ENCODE data around the gene KCNN3.

The KCNN3 gene

DNA sequence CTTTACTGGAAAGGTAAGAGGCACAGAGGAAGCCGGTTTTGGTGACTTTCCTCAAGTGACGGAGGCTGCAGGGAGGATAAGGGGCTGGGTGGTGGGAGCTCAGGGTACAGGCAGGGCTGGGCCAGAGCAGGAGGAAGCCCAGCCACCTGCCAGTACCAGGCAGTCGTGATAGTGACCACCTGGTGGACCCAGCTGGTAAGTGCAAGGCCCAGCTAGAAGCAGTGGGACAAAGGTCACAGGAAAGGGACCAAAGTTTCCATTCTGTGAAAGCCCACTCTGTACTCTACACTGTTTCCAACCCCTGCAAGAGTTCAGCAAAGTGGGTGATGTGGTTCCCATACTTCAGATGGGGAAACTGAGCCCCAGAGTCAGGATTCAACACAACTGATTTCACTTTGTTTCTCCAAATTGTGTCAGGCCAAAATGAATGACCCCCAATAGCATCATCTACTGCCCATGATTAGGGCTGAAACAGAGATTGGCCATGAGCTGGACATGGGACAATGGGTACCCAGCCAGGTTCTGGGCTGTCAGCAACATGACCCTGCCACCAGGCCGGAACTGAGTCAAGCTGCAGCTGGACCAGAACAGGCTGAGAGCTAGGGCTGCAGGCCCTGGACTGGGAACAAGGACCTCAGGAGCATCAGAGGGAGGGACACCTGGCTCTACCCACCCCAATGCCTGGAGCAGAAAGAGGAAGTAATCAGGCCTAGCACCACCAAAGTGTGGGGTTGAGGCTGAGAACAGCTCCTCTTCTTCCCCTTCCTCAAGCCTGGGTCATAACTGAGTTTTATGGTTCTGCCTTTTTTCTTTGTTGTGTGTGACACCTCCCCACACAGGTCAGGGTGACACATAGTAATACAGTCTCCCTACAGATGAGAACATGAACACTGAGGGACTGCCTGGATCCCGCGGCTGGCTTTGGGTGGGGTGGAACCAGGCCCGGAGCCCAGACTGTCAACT lies 50.2 kb downstream of the KCNN3 start:
- no peak for DNase-seq (ENCODE audit: extremely low read depth in 1 of 2, low read depth in 1 of 2)

DNA sequence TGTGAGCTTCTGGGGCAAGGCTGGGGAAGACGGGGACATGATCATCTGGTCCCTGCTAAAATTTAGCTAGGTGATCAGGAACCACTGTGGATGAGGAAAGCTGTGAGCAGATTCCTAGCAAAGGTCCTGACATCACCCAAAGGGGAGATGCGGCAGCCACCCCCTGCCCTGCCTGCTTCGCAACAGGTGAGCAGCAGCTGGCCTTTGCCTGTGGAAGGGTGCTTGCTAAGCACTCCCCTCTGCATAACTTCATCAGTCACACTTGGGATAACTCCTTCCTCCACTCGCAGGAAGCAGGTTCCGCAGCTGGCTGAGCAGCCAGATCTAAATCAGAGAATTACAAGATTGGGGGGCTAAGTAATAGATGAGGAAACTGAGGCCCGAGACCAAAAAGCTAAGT lies 51.2 kb downstream of the KCNN3 start:
- DNase-seq (ENCODE audit: extremely low read depth in 1 of 2, low read depth in 1 of 2) = no peak

DNA sequence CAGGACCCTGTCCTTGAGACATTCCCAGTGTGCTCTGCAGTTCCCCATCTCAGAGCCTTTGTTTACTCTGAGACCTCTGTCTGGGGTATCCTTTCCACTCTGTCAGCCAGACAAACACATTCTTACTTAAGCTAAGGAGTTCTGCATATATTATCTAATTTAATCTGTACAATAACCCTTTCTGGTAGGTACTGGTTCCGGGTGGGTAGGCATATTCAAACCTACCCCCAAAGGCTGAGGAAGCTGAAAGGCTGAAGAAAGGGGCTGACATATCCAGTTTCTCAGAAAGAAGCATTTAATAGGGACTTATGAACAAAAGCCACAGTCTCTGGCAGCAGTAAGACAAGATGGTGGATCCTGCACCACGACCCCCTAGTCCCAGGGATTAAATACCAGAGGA lies 53.1 kb downstream of the KCNN3 start:
- no peak for DNase-seq (ENCODE audit: extremely low read depth in 1 of 2, low read depth in 1 of 2)

DNA sequence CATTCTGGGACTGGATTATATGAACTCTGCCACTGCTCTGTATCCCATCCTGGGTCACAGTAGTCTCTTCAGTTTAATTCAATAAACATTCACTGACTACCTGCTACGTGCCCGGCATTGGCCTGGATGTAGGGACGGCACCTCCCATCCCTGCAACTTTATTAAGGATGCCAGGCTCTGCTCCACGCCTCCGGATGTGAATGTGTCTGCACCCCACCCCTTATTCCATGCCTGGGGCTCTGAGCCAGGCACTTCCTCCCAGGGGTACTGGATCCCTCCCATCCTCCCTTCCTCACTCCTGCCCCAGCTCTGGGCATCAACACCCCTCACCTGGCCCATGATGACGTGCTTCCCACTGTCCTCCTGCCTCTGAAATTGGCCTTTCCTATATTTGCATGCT lies 53.7 kb downstream of the KCNN3 start:
- no peak for DNase-seq (ENCODE audit: extremely low read depth in 1 of 2, low read depth in 1 of 2)

DNA sequence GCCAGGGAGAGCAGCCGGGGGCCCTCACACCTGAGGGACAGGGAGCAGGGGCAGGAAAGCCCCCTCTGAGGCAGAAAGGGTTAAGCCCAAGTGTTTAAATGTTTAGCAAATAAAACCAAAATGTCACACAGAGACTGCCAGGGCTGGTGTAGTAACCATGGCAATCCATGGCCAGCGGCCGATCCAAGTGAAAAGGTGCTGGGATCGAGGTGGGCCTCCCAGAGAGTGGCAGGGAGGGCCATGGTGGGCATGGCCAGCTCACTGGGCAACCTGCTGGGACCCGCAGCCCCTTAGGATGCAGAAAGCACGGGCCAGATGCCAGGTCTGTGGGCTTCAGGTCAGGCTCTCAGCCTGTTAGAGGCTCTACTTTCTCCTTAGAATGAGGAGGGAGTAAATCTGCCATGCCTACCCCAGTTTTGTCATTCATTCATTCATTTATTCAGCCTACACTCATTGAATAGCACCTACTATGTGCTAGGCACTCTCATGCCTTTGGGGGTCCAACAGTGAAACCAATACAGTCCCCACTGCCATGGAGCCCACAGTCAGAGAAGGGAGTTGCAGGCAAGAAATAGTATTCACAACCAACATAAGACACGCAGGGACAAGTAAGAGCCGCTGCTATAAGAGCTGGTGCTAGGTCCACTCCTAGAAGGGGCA lies 56.1 kb downstream of the KCNN3 start:
- DNase-seq (ENCODE audit: extremely low read depth in 1 of 2, low read depth in 1 of 2) = no peak

DNA sequence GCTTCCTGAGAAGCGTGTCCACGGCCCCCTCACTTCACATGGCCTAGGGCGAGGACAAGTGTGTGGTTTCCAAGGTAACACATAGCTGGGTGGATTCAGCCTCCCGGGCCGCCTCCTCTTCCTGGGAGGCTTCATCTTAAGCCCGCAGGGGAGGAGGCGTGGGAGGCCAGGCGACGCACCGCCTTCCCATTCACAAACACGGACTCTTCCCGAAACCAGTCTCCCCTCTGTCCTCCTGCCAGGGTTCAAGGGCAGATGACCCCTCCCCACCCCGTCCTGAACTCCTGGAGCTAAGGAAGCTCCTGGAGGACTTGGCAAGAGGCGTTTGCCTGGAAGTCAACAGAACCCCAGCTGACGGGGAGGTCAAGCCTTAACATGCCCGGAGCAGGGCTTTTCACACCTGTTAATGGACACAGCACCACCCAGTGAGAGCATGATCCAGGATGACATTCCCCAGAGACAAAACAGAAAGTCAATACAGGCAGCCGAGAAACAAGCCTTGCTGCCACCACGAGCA lies 56.7 kb downstream of the KCNN3 start:
- DNase-seq (ENCODE audit: extremely low read depth in 1 of 2, low read depth in 1 of 2) = no peak

DNA sequence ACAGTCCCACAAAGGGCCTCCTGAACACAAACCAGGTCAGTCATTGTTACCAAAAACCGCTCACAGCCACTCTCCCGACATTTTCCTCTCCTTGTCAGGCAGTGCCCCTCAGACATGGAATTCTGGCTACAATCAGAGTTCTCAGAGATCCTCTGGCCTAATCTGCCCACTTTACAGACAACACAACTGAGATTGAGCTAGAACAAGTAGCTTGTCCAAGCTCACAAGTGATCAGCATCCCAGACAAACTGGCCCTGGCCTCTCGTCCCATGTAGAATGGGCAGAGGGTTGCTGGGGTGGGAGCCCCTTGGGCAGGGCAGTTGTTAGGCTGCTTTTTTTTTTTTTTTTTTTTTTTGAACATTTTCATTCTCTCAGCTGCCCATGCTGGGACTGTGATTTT lies 57.2 kb downstream of the KCNN3 start:
- DNase-seq (ENCODE audit: extremely low read depth in 1 of 2, low read depth in 1 of 2) = no peak

DNA sequence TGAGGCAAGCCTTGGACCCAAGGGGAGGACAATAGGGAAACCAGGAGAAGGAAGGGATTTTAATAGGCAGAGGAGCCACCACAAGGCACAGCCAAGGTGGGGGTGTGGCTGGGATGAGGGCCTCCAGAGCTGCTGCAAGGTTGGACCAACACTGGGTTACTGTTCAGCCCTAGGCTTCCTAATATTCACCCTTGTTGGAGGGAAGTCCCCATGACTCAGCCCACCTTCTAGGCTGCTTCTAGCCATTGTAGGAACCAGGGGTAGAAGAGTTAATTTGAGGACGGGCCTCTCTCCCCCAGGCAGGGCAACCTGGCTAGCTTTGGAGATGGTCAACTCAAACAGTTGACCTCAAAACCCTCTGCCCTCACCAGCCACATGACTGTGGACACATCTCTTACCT lies 59.5 kb downstream of the KCNN3 start:
- no peak for DNase-seq (ENCODE audit: extremely low read depth in 1 of 2, low read depth in 1 of 2)

DNA sequence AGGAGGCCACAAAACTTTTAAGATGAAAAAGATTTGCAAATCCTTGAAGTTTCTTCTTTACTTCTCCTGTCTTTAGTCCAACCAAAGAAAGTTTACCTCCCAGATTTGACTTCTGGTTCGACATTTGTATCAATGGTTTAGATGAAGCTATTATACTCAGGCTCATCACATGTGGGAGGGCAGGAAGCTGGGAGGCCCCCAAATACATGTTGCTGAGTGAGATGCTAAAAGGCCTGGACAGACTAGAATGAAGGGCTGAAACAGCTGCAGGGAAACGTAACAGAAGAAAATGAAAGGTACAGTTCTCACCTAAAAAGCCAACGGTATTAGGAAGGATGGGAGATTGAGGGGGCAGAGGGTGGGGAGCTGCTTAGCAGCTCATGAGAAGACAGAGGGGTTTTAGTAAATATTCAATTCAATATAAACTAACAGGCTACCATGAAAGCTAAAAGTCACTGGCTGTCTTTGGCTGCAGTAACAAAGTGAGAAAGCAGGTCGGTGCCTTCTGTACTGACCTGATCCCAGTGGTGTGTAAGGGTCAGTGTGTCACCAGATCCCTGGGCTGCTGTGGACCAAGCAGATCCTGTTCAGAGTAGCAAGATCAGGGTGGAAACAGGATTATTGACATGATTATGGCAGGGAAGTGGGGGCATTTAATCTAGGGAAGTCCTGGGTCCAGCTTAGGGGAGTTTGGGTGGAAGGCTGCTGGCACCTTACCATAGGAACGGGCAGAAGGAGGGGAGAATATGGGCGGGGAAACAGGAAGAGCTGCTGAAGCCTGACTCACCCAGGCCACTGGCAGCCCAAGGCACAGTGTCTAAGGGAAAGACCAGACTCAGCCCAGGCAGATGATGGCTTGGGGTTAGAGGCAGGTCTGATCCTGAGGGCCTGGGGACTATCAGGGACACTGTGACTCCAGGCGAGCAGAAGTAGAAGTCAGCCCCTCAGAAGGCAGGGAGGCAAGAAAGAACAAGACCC lies 60.4 kb downstream of the KCNN3 start:
- no peak for DNase-seq (ENCODE audit: extremely low read depth in 1 of 2, low read depth in 1 of 2)

DNA sequence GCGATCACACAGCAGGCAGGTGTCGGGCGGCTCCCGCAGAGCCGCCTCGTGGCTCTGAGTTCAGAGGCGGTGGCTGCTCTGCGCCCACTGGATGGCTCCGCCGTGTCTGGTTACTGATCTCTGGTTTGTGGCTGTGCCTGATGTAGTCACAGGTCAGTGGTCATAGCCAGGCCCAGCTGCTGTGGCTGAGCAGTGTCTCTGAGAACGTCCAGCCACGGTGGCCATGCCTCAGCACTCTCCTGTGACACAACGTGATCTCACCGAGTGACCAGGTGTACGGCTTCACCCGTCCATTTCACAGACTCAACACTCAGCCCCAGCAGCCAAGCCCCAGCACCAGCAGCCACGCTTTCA lies 61.2 kb downstream of the KCNN3 start:
- no peak for DNase-seq (ENCODE audit: extremely low read depth in 1 of 2, low read depth in 1 of 2)

DNA sequence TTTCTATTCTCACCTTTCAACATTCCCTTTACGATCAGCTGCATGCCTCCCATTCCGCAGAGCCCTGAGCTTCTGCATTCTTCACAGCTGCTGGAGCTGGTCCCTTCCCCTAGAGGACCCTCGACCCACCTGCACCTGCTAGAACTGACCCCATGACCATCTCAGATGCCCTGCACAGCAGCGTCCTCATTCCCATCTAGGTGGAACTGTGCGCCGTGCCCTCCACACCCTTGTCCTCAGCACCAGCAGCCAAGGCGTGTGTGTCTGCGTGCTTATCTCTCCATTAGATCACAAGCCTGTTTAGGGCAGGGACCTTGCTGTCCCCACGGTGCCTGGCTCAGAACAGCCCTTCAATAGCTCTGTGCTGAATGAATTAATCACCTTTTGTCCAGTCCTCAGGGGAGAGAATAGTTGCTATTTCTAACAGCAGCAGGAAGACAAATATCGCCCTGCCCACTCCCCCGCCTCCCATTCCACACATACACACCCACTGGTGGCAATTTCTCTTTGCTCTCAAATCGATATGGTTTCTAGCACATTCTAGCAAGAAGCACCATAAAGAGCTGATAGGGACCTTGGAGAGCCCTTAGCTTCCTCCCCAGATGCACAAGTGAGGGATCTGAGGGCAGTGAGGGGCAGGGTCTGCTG lies 61.7 kb downstream of the KCNN3 start:
- no peak for DNase-seq (ENCODE audit: extremely low read depth in 1 of 2, low read depth in 1 of 2)

DNA sequence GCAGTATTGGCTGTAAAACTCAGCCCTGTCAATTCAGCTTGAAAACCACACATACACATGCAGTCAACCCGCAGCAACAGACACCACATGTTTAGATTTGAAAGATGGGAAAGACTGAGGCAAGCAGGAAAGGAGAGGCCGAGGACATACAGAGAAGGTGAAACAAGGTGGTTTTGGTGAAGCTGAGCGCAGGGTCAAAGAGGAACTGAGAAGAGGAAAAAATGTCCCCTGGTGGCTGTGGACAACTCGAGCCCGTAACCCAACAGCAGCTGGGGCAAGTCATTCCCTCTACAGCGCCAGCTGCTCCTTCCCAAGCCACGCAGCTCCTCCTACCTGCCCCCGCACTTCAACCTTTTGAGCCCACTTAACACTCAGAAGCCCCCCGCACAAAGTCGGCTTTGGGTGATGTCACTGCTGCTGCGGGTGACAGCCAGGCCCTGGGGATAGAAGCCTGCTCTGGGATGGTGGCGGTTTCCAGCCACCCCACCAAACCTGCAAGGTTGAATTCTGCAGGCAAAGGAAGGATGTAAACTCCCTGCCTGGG lies 63.0 kb downstream of the KCNN3 start:
- DNase-seq (ENCODE audit: extremely low read depth in 1 of 2, low read depth in 1 of 2) = no peak

DNA sequence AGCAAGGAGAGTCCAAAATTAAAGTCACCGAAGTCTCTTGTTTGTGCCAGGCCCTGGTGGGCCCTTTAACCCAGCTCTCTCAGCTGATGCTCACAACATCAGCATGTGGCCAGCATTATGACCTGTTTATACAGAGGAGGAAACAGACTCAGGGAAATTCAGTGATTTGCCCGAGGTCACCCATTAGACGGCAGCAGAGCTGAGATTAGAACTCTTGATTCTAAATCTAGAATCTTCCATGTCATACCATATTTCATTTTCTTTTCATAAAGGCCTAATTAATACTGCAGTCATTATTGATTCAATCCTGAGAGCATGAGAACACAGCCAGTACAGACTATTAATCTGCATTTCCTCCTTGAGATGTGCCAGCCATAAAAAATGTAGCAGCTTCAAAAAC lies 63.7 kb downstream of the KCNN3 start:
- no peak for DNase-seq (ENCODE audit: extremely low read depth in 1 of 2, low read depth in 1 of 2)

DNA sequence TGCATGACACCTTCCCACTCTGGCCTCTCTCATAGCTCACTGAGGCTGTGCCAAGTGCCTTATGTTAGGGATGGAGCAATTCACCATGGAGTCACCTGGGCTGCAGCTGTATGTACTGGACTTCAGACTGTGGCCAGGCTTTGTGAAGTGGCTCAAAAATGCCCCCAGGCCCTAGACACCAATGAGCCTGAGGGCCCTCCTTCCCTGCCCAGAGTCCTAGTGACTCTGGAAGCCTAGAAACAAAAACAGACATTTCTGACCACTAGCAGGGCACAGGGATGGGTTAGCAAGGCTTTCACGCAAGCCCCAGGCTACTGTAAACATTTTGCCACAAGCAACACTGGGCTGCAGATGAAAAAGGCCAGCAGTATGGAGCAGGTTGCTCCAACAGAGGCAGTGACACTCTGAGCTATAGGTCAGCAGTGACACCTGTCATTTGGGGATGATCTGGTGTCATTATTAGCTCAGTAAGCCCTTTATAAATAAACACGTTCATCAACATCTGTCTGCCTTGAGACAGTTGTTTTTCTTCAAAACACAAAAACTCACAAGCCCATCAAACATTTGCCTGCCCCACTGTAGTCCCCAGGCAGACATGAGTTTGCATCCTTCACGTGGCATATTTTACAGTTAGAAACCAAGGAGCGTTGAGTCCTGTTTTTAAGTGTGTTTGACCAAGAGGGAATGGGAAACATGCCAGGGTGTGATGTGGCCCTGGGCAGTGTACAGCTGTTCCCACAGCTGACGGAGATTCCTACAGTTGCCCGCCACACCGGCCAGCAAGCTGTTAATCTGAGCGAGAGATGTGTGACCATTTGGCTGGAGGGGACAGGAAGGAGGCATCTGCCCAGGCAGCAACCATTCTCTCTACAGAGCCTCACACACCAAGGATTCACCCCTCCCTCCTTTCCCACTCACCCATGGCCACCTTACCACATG lies 66.8 kb downstream of the KCNN3 start:
- no peak for DNase-seq (ENCODE audit: extremely low read depth in 1 of 2, low read depth in 1 of 2)

DNA sequence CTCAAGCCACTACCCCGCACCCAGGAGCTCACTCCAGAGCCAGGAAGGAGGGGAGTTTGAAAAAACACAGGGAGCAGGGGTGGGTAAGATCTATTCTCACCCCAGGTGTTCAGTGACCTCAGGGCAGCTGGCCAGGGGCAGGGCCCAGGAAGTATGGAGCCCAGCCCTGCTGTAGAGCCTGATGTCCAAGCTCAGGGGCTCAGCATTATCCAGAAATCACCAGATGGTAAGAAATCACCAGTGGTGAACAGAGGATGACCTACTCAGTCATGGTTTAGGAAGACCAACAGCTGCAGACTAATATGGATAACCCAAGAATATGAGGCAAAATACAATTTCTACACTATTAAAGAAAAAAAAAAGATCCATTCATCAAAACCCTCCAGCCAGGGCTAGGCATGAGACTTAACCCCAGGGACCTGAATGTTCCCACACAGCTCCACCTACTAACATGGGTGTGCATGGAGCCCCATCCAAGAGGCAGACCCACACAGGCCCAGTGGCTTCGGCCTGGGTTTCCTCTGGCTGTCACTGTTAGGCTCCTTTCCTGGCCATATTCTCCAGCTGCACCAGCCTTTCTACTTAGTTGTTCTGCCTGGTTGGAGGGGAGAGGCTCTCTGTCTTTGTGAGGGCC lies 67.6 kb downstream of the KCNN3 start:
- no peak for DNase-seq (ENCODE audit: extremely low read depth in 1 of 2, low read depth in 1 of 2)

DNA sequence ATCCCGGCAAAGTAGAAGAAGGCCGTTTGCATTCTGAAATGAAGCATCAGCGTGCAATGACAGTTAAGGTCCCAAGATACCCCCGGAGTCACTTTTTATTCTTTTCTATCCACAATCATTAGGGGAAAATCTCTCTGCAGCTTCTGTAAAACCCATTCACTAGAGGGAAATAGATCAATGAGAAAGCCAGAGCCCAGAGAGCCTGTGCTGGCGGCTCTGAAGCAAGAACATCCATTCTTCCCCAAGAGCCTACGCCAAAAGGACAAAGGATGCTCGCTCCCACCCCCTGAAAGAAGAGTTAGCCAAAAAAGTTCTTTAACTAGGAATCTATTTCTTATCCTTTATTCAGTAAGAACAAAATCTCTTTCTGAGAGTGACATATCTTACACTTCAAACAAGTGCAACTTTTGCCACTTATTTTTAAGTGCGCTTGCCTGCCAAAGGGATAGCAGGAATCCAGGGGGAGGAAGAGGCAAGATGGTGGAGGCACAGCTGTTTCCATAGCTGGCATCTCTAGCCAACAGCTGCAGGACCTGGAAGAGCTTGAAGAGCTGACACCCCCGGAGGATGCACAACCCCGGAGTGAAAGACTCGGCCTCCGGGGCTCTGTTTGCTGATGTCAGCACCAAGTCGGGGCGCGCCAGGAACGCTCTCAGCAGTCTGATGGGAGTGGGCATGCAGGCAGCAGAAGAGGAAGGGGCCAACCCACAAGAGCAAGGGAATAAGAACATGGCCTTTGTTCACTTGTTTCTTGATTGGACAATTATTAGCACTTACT lies 68.7 kb downstream of the KCNN3 start:
- DNase-seq (ENCODE audit: extremely low read depth in 1 of 2, low read depth in 1 of 2) = no peak

DNA sequence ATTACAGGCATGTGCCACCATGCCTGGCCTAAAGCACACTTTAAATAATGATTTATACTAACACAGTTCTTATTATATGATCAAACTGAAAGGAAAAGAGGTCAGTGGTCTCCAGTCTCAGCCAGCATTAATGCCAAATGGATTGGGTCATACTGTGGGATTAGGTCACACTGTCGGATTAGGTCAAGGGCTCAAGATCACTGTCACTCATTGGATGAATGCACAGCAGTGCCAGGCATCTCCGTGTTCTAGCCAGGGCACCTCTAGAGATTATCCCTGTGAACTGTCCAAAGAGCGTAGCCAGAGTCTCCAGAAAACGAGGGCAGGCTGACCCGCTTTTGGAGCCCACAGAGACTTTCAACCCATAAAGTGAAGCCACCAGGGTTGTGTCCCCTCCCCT lies 70.9 kb downstream of the KCNN3 start:
- DNase-seq (ENCODE audit: extremely low read depth in 1 of 2, low read depth in 1 of 2) = no peak

DNA sequence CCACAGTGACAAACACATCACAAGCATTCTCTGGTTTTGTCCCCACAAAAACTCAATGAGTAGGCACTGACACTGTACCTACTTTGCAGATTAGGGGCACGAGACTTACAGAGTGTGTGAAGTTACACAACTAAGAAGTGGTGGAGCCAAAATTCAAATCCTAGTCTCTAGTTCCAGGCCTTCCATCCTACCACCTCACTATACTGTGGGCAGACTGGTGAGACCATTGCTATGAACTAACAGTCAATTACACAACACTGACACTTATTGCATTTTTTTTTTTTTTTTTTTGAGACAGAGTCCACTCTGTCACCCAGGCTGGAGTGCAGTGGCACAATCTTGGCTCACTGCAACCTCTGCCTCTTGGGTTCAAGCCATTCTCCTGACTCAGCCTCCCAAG lies 71.4 kb downstream of the KCNN3 start:
- DNase-seq (ENCODE audit: extremely low read depth in 1 of 2, low read depth in 1 of 2) = no peak

Data from activated CD8-positive, alpha-beta memory T cell treated with anti-CD3 and anti-CD28 coated beads for 1 hour (primary cell).